ENCODE results near the gene NKAIN4. TPM values are rescaled to one million over a fixed set of nuclear protein-coding genes. Genes with fewer than 3 reads are reported as not detected.

Gene NKAIN4
- total RNA-seq, 1 experiment from 2014 or later, result not detected

- no peaks in the 10 kb centered on the region for H3K9me2 ChIP-seq (ENCODE audit: insufficient read depth)
- DNase-seq, result no peak
- no peak overlapping the region for H3K4me3 ChIP-seq
- no peak overlapping the region for H3K4me2 ChIP-seq
- TF ChIP-seq EZH2 (IDR thresholded peaks at IDR 0.05; ENCODE audit: low read depth), result no peak
- TF ChIP-seq CTCF (conservative IDR thresholded peaks at IDR 0.05), result no peak
- no TSS peak for BruUV-seq (replicated peaks)
- no peak overlapping the region for H3K27ac ChIP-seq
- no peaks in the 10 kb centered on the region for H3K79me2 ChIP-seq (ENCODE audit: low read depth)
- H3K36me3 ChIP-seq (ENCODE audit: low read depth), result no peaks in the 10 kb centered on the region
- ChIA-PET CTCF (no interaction called here), POLR2A (ENCODE audit: unreplicated experiment) (no interaction called here)
- no peaks in the 10 kb centered on the region; the same call in 1 of the 2 replicates for H3F3A ChIP-seq (ENCODE audit: insufficient read depth, low read depth)
- intact Hi-C loops (cut with micrococcal nuclease; ENCODE audit: unreplicated experiment), result no loop called here
- H4K20me1 ChIP-seq (ENCODE audit: insufficient read depth), result no peaks in the 10 kb centered on the region
- no peaks in the 10 kb centered on the region for H3K9me3 ChIP-seq (ENCODE audit: insufficient read depth, low read depth)
- peaks cover 49% of the 10 kb centered on the region for H3K27me3 ChIP-seq (ENCODE audit: insufficient read depth, low read depth)
- no peak overlapping the region for H2AFZ ChIP-seq
- H3K4me1 ChIP-seq (replicated peaks; ENCODE audit: insufficient read depth), result no peaks in the 10 kb centered on the region
These were observed 11.7 kb upstream of the NKAIN4 start for GRCh38 chr20:63265891-63266515.

GRCh38 chr20:63264519-63264918 lies 10.3 kb upstream of the NKAIN4 start:
- H3K9me2 ChIP-seq (ENCODE audit: insufficient read depth), result no peaks in the 10 kb centered on the region
- H4K20me1 ChIP-seq (ENCODE audit: insufficient read depth), result no peaks in the 10 kb centered on the region
- H3K27ac ChIP-seq, result no peak overlapping the region
- intact Hi-C loops (cut with micrococcal nuclease; ENCODE audit: unreplicated experiment), result no loop called here
- TF ChIP-seq EZH2 (IDR thresholded peaks at IDR 0.05; ENCODE audit: low read depth), result no peak
- TF ChIP-seq CTCF (conservative IDR thresholded peaks at IDR 0.05), result no peak
- BruUV-seq (replicated peaks), result no TSS peak
- no peaks in the 10 kb centered on the region for H3K4me1 ChIP-seq (replicated peaks; ENCODE audit: insufficient read depth)
- ChIA-PET CTCF (no interaction called here), POLR2A (ENCODE audit: unreplicated experiment) (interaction anchor here (0.7 kb wide), 1 partner anchor 41 kb away, joined by 5 read pairs; no protein-coding TSS in a partner anchor)
- H3K79me2 ChIP-seq (ENCODE audit: low read depth), result no peaks in the 10 kb centered on the region
- no peak overlapping the region for H2AFZ ChIP-seq
- no peaks in the 10 kb centered on the region for H3F3A ChIP-seq (ENCODE audit: insufficient read depth, low read depth)
- peaks cover 64% of the 10 kb centered on the region for H3K27me3 ChIP-seq (ENCODE audit: insufficient read depth, low read depth)
- no peaks in the 10 kb centered on the region for H3K9me3 ChIP-seq (ENCODE audit: insufficient read depth, low read depth)
- no peak overlapping the region for H3K4me2 ChIP-seq
- no peak for DNase-seq
- no peaks in the 10 kb centered on the region for H3K36me3 ChIP-seq (ENCODE audit: low read depth)
- no peak overlapping the region for H3K4me3 ChIP-seq

GRCh38 chr20:63264000-63264399 lies 9.7 kb upstream of the NKAIN4 start:
- intact Hi-C loops (cut with micrococcal nuclease; ENCODE audit: unreplicated experiment), result no loop called here
- no peaks in the 10 kb centered on the region for H3K79me2 ChIP-seq (ENCODE audit: low read depth)
- peaks cover 69% of the 10 kb centered on the region for H3K27me3 ChIP-seq (ENCODE audit: insufficient read depth, low read depth)
- no peaks in the 10 kb centered on the region for H4K20me1 ChIP-seq (ENCODE audit: insufficient read depth)
- no peak overlapping the region for H2AFZ ChIP-seq
- ChIA-PET CTCF (no interaction called here), POLR2A (ENCODE audit: unreplicated experiment) (no interaction called here)
- H3F3A ChIP-seq (ENCODE audit: insufficient read depth, low read depth), result no peaks in the 10 kb centered on the region
- DNase-seq, result no peak
- BruUV-seq (replicated peaks), result no TSS peak
- no peak overlapping the region for H3K4me2 ChIP-seq
- no peaks in the 10 kb centered on the region for H3K9me2 ChIP-seq (ENCODE audit: insufficient read depth)
- no peaks in the 10 kb centered on the region for H3K4me1 ChIP-seq (replicated peaks; ENCODE audit: insufficient read depth)
- no peaks in the 10 kb centered on the region for H3K9me3 ChIP-seq (ENCODE audit: insufficient read depth, low read depth)
- TF ChIP-seq EZH2 (IDR thresholded peaks at IDR 0.05; ENCODE audit: low read depth) (no peak), CTCF (conservative IDR thresholded peaks at IDR 0.05) (no peak)
- H3K36me3 ChIP-seq (ENCODE audit: low read depth), result no peaks in the 10 kb centered on the region
- no peak overlapping the region for H3K27ac ChIP-seq
- H3K4me3 ChIP-seq, result no peak overlapping the region

Data from PC-9 (cell line).